Uterus (tissue), 4 donors: Measurements from ENCODE around the gene TFF1. TPM values are rescaled to one million over a fixed set of nuclear protein-coding genes. Genes with fewer than 3 reads are reported as not detected.

Experiments used
- DNase-seq, 2 donors: peaks; one replicate each; pipeline ENCODE4 v3.0.0-alpha.2; 2019 to 2020
- H3K27ac ChIP-seq, 2 donors: fragments of 200-600 bp; sonication (generic); 1 replicate in 1 of 2; 2 replicates in 1 of 2; pipeline ENCODE4 v1.5.1; 2016 to 2018
- H3K27me3 ChIP-seq, 2 donors: fragments of 200-600 bp; sonication (generic); one replicate each; pipeline ENCODE4 v1.5.1; 2018 to 2019; ENCODE audit warnings: control low read depth in 1 of 2
- H3K36me3 ChIP-seq, 2 donors: fragments of 200-600 bp; sonication (generic); one replicate each; pipeline ENCODE4 v1.5.1; 2019; ENCODE audit warnings: control low read depth in 1 of 2
- H3K4me1 ChIP-seq, 2 donors: fragments of 200-600 bp; sonication (generic); one replicate each; pipeline ENCODE4 v1.5.1; 2018 to 2019; ENCODE audit warnings: control low read depth in 1 of 2
- H3K4me3 ChIP-seq, 2 donors: fragments of 200-600 bp; sonication (generic); 1 replicate in 1 of 2; 2 replicates in 1 of 2; pipeline ENCODE4 v1.5.1; 2018 to 2019; ENCODE audit warnings: mild to moderate bottlenecking in 1 of 2
- H3K9me3 ChIP-seq, 2 donors: fragments of 200-600 bp; sonication (generic); one replicate each; pipeline ENCODE4 v1.5.1; 2019; ENCODE audit warnings: control low read depth in 1 of 2
- POLR2A ChIP-seq, 2 donors: fragments of 450-650 bp; IDR thresholded peaks; one replicate each; pipeline ENCODE4 v1.6.1; 2016; ENCODE audit warnings: antibody characterized with exemption in 2 of 2, mild to moderate bottlenecking in 1 of 2, moderate library complexity in 1 of 2
- intact Hi-C: fragments of 100-400 bp; cut with DNase I; formaldehyde crosslinking; loops from one replicate; pipeline ENCODE4 v1.15.1; 2023; ENCODE audit warnings: low total_unique reads
- total RNA-seq, 4 donors: library from RNA; depleted of rRNA in 3 of 4; stranded (reverse); fragments of >200 nt in 3 of 4; gene quantifications; one replicate each; pipeline versions ENCODE4 v1.1.0 to v1.2.4, GENCODE V29; 2014 to 2023
- TF ChIP-seq, protein P1 (sequence below), 4 experiments: fragments of 200-600 bp in 2 of 4; fragments of 450-650 bp in 2 of 4; sonication (generic) in 2 of 4; IDR thresholded peaks; one replicate each; pipeline ENCODE4 v1.5.1; 2016 to 2019; ENCODE audit warnings: antibody characterized with exemption in 4 of 4, mild to moderate bottlenecking in 2 of 4, moderate library complexity in 1 of 4
- donor health status: DM: yes; HTN: yes; CAD: no.

The TFF1 gene
- total RNA-seq, 4 donors from 2014 or later, result not detected

DNA sequence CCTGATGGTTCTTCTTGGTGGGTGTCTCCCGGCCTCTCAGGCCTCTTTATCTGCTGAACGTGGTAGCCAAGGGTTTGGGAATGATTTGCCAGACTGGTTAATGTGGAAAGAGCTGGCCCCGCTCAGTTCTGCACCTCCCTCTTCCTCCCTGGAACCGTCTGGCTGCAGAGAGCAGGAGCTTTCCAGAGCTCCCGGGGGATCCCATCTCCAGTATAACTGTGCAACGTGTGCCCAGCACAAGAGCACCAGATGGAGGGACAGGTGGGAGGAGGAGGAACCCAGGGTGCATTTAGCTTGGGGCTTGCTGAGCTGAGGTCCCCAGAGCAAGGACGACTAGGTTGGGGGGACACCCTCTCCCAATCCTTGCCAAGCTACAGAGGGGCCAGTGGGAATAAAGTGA, 5.0 kb downstream of the TFF1 start:
- Histone ChIP-seq H3K27ac (no peak overlapping the region), H3K27me3 (no peaks in the 10 kb centered on the region), H3K36me3 (no peaks in the 10 kb centered on the region), H3K4me1 (no peaks in the 10 kb centered on the region), H3K4me3 (no peak overlapping the region), H3K9me3 (no peaks in the 10 kb centered on the region)
- intact Hi-C loops, result no loop called here
- TF ChIP-seq, protein P1, sequence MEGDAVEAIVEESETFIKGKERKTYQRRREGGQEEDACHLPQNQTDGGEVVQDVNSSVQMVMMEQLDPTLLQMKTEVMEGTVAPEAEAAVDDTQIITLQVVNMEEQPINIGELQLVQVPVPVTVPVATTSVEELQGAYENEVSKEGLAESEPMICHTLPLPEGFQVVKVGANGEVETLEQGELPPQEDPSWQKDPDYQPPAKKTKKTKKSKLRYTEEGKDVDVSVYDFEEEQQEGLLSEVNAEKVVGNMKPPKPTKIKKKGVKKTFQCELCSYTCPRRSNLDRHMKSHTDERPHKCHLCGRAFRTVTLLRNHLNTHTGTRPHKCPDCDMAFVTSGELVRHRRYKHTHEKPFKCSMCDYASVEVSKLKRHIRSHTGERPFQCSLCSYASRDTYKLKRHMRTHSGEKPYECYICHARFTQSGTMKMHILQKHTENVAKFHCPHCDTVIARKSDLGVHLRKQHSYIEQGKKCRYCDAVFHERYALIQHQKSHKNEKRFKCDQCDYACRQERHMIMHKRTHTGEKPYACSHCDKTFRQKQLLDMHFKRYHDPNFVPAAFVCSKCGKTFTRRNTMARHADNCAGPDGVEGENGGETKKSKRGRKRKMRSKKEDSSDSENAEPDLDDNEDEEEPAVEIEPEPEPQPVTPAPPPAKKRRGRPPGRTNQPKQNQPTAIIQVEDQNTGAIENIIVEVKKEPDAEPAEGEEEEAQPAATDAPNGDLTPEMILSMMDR (IDR thresholded peaks at IDR 0.05), result no peak
- no peak for TF ChIP-seq POLR2A (IDR thresholded peaks at IDR 0.05)
- DNase-seq, result no peak

DNA sequence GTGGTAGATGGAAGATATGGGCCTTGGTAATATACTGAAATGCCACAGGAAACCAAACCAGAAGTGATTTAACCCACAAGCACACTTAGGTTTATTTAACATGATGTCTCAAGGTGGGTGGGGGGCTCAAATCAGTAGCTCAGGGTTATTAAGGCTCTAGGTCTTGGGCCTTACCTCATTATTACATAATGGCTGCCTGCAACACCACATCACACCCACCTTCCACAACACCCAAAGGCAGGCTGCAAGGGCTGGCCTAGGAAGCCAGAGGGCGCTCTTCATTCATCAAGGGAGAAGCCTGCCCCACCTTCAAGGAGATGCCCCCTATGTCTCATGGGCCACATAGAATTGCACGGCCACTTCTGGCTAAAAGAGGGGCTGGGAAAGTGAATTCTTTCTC, 6.0 kb downstream of the TFF1 start:
- no peak for DNase-seq
- intact Hi-C loops, result no loop called here
- Histone ChIP-seq H3K9me3 (no peaks in the 10 kb centered on the region), H3K27ac (no peak overlapping the region), H3K4me1 (no peaks in the 10 kb centered on the region), H3K27me3 (no peaks in the 10 kb centered on the region), H3K4me3 (no peak overlapping the region), H3K36me3 (no peaks in the 10 kb centered on the region)
- no peak for TF ChIP-seq POLR2A (IDR thresholded peaks at IDR 0.05)
- TF ChIP-seq, protein P1 (IDR thresholded peaks at IDR 0.05), result no peak

DNA sequence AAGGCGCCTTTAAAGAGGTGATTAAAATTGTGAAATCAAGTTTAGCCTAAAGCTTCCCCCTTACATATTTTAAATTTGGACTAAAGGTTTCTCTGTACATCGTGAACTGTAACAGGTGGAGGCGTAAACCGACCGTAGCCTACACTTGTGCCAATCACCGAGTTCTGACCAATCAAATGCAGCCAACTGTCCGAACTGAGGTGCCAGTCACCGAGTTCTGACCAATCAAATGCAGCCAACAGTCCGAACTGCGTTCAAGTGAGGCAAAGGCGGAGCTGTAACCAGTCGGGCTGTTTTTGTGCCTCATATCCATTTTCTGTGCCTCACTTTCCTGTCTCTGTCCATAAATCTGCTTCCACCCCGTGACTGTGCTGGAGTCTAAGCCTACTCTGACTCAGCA, 7.4 kb downstream of the TFF1 start:
- intact Hi-C loops, result no loop called here
- no peak for TF ChIP-seq POLR2A (IDR thresholded peaks at IDR 0.05)
- TF ChIP-seq, protein P1 (IDR thresholded peaks at IDR 0.05), result no peak
- Histone ChIP-seq H3K9me3 (peaks cover 0 to 2% of the 10 kb centered on the region in 2 donors), H3K4me1 (no peaks in the 10 kb centered on the region), H3K4me3 (no peak overlapping the region), H3K27ac (no peak overlapping the region), H3K27me3 (no peaks in the 10 kb centered on the region), H3K36me3 (no peaks in the 10 kb centered on the region)
- no peak for DNase-seq

DNA sequence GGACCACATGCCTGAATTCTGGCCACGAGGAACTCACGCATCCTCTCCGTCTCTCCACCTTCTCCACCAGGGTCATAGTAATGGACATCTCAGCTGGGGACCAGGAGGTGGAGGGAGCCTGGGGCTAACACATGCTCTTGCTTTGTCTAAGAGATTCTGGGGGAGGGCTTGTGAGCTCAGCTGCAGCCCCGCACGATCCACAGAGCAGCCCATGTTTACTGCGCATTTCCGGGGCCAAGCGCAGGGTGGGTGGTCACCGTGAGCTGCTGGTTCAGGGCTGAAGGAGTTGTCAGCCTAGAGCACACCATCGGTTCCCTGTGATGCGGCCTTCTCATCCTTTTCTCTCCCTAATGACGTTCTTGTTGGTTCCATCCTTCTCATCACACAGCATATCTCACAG, 8.1 kb downstream of the TFF1 start:
- Histone ChIP-seq H3K4me1 (no peaks in the 10 kb centered on the region), H3K4me3 (no peak overlapping the region), H3K27ac (no peak overlapping the region), H3K27me3 (no peaks in the 10 kb centered on the region), H3K9me3 (peaks cover 0 to 2% of the 10 kb centered on the region in 2 donors), H3K36me3 (no peaks in the 10 kb centered on the region)
- TF ChIP-seq POLR2A (IDR thresholded peaks at IDR 0.05), result no peak
- TF ChIP-seq, protein P1 (IDR thresholded peaks at IDR 0.05), result no peak
- intact Hi-C loops, result no loop called here
- no peak for DNase-seq

DNA sequence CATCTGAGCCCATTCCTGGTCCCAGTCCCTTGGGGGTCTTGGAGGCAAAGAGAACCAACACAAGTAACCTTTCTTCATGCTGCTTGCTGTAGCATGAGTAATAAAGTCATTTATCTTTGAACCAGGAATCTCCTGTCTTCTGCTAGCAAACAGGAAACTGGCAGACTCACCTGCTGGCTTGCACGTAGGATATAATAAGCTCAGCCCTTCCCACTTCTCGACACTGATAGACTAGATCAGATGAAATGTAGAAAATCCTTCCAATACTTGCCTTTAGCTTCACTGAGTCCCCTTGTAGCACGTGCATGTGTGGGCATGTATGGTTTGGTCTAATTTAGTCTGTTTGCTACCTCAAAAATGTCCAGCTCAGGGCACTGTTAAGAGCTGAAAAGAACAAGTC, 9.0 kb downstream of the TFF1 start:
- Histone ChIP-seq H3K27me3 (no peaks in the 10 kb centered on the region), H3K4me3 (no peak overlapping the region), H3K4me1 (no peaks in the 10 kb centered on the region), H3K36me3 (no peaks in the 10 kb centered on the region), H3K9me3 (peaks cover 0 to 2% of the 10 kb centered on the region in 2 donors), H3K27ac (no peak overlapping the region)
- DNase-seq, result no peak
- TF ChIP-seq, protein P1 (IDR thresholded peaks at IDR 0.05), result no peak
- TF ChIP-seq POLR2A (IDR thresholded peaks at IDR 0.05), result no peak
- intact Hi-C loops, result no loop called here
